SK-N-SH treated with all-trans-retinoic acid at 6 μM for 48 hours (cell line): ENCODE results near the gene CACNA1G.
A peak's percentile ranks its signal among the peaks of the same experiment; 100 is the strongest.

Experiments used
- ATAC-seq: fragments of 200-7000 bp; cut with Tn5 transposase; 3 replicates; pipeline ENCODE4 v1.9.1; 2020; ENCODE audit warnings: mild to moderate bottlenecking, moderate library complexity
- BACH2 ChIP-seq: fragments of 250-450 bp; sonication (Bioruptor Pico); IDR thresholded peaks from 2 replicates; pipeline ENCODE4 v1.9.0; 2021; ENCODE audit warnings: mild to moderate bottlenecking, borderline replicate concordance
- CSDC2 ChIP-seq: fragments of 250-450 bp; sonication (Bioruptor Pico); IDR thresholded peaks from 2 replicates; pipeline ENCODE4 v1.5.0; 2020; ENCODE audit warnings: mild to moderate bottlenecking, moderate library complexity
- CSRNP3 ChIP-seq: fragments of 250-450 bp; sonication (Bioruptor Pico); IDR thresholded peaks from 2 replicates; pipeline ENCODE4 v1.5.1; 2021; ENCODE audit warnings: mild to moderate bottlenecking, moderate library complexity
- GLIS3 ChIP-seq: fragments of 250-450 bp; sonication (Bioruptor Pico); IDR thresholded peaks from 2 replicates; pipeline ENCODE4 v1.5.0; 2020; ENCODE audit warnings: mild to moderate bottlenecking, moderate library complexity
- ISL1 ChIP-seq: fragments of 250-450 bp; sonication (Bioruptor Pico); IDR thresholded peaks from 2 replicates; pipeline ENCODE4 v2.1.2; 2022; ENCODE audit warnings: mild to moderate bottlenecking, moderate library complexity
- OSR1 ChIP-seq: fragments of 250-450 bp; sonication (Bioruptor Pico); IDR thresholded peaks from 2 replicates; pipeline ENCODE4 v1.8.0; 2022; ENCODE audit warnings: moderate library complexity, mild to moderate bottlenecking, inconsistent platforms
- PATZ1 ChIP-seq: fragments of 250-450 bp; sonication (Bioruptor Pico); IDR thresholded peaks from 2 replicates; pipeline ENCODE4 v1.8.0; 2020; ENCODE audit warnings: mild to moderate bottlenecking, moderate library complexity, borderline replicate concordance
- POU6F1 ChIP-seq: fragments of 250-450 bp; sonication (Bioruptor Pico); IDR thresholded peaks from 2 replicates; pipeline ENCODE4 v1.8.0; 2021; ENCODE audit warnings: low read depth, mild to moderate bottlenecking, moderate library complexity, borderline replicate concordance
- PPARA ChIP-seq: fragments of 250-450 bp; sonication (Bioruptor Pico); IDR thresholded peaks from 2 replicates; pipeline ENCODE4 v1.5.0; 2020; ENCODE audit warnings: mild to moderate bottlenecking, borderline replicate concordance
- SNAI2 ChIP-seq: fragments of 250-450 bp; sonication (Bioruptor Pico); IDR thresholded peaks from 2 replicates; pipeline ENCODE4 v1.5.0; 2020; ENCODE audit warnings: mild to moderate bottlenecking, moderate library complexity
- TCF4 ChIP-seq: fragments of 250-450 bp; sonication (Bioruptor Pico); IDR thresholded peaks from 2 replicates; pipeline ENCODE4 v1.8.0; 2021; ENCODE audit warnings: mild to moderate bottlenecking, moderate library complexity, borderline replicate concordance
- TOX ChIP-seq: fragments of 250-450 bp; sonication (Bioruptor Pico); IDR thresholded peaks from 2 replicates; pipeline ENCODE4 v1.8.0; 2021; ENCODE audit warnings: mild to moderate bottlenecking, moderate library complexity, borderline replicate concordance
- TSHZ2 ChIP-seq: fragments of 250-450 bp; sonication (Bioruptor Pico); IDR thresholded peaks from 2 replicates; pipeline ENCODE4 v1.5.0; 2020; ENCODE audit warnings: mild to moderate bottlenecking, moderate library complexity
- ZC3H10 ChIP-seq: fragments of 250-450 bp; sonication (Bioruptor Pico); IDR thresholded peaks from 2 replicates; pipeline ENCODE4 v1.5.1; 2021; ENCODE audit warnings: mild to moderate bottlenecking, moderate library complexity
- ZFP3 ChIP-seq: fragments of 250-450 bp; sonication (Bioruptor Pico); IDR thresholded peaks from 2 replicates; pipeline ENCODE4 v1.5.0; 2020; ENCODE audit warnings: mild to moderate bottlenecking, moderate library complexity
- ZFP30 ChIP-seq: fragments of 450-650 bp; formaldehyde crosslinking; IDR thresholded peaks from 2 replicates; pipeline ENCODE4 v1.5.0; 2022; ENCODE audit warnings: mild to moderate bottlenecking, moderate library complexity
- ZNF70 ChIP-seq: fragments of 450-650 bp; formaldehyde crosslinking; IDR thresholded peaks from 2 replicates; pipeline ENCODE4 v1.5.0; 2020; ENCODE audit warnings: mild to moderate bottlenecking, moderate library complexity
- ZNF8 ChIP-seq: fragments of 450-650 bp; formaldehyde crosslinking; IDR thresholded peaks from 2 replicates; pipeline ENCODE4 v1.5.0; 2020; ENCODE audit warnings: mild to moderate bottlenecking, moderate library complexity
- TF ChIP-seq, protein P1 (sequence below): fragments of 250-450 bp; sonication (Bioruptor Pico); IDR thresholded peaks from 2 replicates; pipeline ENCODE4 v1.5.1; 2020; ENCODE audit warnings: low read depth, mild to moderate bottlenecking, moderate library complexity

CACNA1G gene

GRCh38 chr17:50667259-50668024 is 106.9 kb downstream of the CACNA1G start:
- no peak for TF ChIP-seq TSHZ2 (CRISPR knock-in tag)
- no peak for TF ChIP-seq ZNF8
- TF ChIP-seq, protein P1, sequence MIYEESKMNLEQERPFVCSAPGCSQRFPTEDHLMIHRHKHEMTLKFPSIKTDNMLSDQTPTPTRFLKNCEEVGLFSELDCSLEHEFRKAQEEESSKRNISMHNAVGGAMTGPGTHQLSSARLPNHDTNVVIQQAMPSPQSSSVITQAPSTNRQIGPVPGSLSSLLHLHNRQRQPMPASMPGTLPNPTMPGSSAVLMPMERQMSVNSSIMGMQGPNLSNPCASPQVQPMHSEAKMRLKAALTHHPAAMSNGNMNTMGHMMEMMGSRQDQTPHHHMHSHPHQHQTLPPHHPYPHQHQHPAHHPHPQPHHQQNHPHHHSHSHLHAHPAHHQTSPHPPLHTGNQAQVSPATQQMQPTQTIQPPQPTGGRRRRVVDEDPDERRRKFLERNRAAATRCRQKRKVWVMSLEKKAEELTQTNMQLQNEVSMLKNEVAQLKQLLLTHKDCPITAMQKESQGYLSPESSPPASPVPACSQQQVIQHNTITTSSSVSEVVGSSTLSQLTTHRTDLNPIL (CRISPR knock-in tag): no peak
- TF ChIP-seq PPARA (CRISPR knock-in tag): no peak
- no peak for TF ChIP-seq ZFP3 (CRISPR knock-in tag)
- no peak for TF ChIP-seq CSRNP3
- no peak for TF ChIP-seq BACH2 (CRISPR knock-in tag)
- no peak for TF ChIP-seq GLIS3 (CRISPR knock-in tag)
- TF ChIP-seq CSDC2 (CRISPR knock-in tag): no peak
- TF ChIP-seq ZFP30 (CRISPR knock-in tag): no peak
- TF ChIP-seq TOX: no peak
- no peak for TF ChIP-seq PATZ1 (CRISPR knock-in tag)
- TF ChIP-seq, all 23 proteins: peak for 0
- ATAC-seq: no peak; the same call in 1 of the 3 replicates

DNA sequence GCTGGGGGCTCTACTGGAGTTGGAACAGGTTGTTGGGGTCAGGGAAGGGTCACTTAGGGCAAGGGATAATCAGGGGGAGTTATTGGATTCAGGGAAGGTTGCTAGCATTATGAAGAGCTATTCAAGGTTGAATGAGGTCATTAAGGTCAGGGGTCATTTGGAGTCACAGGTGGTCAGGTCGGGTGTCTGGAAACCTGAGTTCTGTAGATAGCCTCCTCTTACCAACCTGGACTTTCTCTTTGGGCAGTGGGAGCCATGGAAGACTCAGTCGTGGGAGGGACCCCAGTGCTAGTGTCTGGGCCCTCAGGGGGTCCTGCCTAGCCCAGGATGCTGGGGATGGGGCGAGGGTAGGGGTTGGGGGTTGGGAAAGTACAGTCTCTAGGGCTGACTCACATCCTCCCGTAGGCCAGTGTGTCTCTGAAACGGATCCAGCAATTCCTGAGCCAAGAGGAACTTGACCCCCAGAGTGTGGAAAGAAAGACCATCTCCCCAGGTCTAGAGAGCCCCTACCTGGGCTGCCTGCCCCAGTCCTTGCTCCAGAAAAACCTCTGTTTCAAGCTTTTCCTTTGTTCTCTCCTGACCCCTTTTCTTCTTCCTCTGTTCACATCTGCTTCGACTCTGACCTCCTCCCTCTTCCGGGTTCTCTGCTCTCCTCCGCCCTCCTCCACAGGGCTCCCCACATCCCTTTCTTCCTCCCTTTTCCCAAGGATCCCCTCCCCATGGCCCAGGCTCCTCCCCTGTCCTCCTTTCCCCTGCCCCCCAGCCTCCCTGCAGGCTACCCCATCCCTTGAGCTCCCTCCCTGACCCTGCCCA is 107.7 kb downstream of the CACNA1G start:
- no peak for TF ChIP-seq OSR1 (CRISPR knock-in tag)
- no peak for TF ChIP-seq TOX
- TF ChIP-seq ISL1 (CRISPR knock-in tag): no peak
- no peak for TF ChIP-seq ZFP30 (CRISPR knock-in tag)
- no peak for TF ChIP-seq ZNF70
- TF ChIP-seq ZC3H10: no peak
- no peak for TF ChIP-seq ZFP3 (CRISPR knock-in tag)
- TF ChIP-seq POU6F1: no peak
- TF ChIP-seq TCF4 (CRISPR knock-in tag): no peak
- TF ChIP-seq SNAI2 (CRISPR knock-in tag): no peak
- peak; percentile 41 for ATAC-seq
